SK-N-SH treated with all-trans-retinoic acid at 6 μM for 48 hours (cell line): Measurements from ENCODE around the gene ANK3.

ENCODE experiments used
- ARNTL ChIP-seq: fragments of 450-650 bp; formaldehyde crosslinking; IDR thresholded peaks from 2 replicates; pipeline ENCODE4 v1.5.0; 2020; ENCODE audit warnings: low read depth, mild to moderate bottlenecking, moderate library complexity, borderline replicate concordance
- GLIS3 ChIP-seq: fragments of 250-450 bp; sonication (Bioruptor Pico); IDR thresholded peaks from 2 replicates; pipeline ENCODE4 v1.5.0; 2020; ENCODE audit warnings: mild to moderate bottlenecking, moderate library complexity
- OSR1 ChIP-seq: fragments of 250-450 bp; sonication (Bioruptor Pico); IDR thresholded peaks from 2 replicates; pipeline ENCODE4 v1.8.0; 2022; ENCODE audit warnings: moderate library complexity, mild to moderate bottlenecking, inconsistent platforms
- TF ChIP-seq, protein P1 (sequence below): fragments of 250-450 bp; sonication (Bioruptor Pico); IDR thresholded peaks from 2 replicates; pipeline ENCODE4 v1.5.1; 2020; ENCODE audit warnings: low read depth, mild to moderate bottlenecking, moderate library complexity
- TF ChIP-seq, protein P2 (sequence below): fragments of 250-450 bp; sonication (Bioruptor Pico); IDR thresholded peaks from 2 replicates; pipeline ENCODE4 v1.8.0; 2020; ENCODE audit warnings: mild to moderate bottlenecking, moderate library complexity, borderline replicate concordance
- TF ChIP-seq, protein P3 (sequence below): fragments of 250-450 bp; sonication (Bioruptor Pico); IDR thresholded peaks from 2 replicates; pipeline ENCODE4 v1.5.1; 2021; ENCODE audit warnings: mild to moderate bottlenecking, moderate library complexity

- TF ChIP-seq, protein P1, sequence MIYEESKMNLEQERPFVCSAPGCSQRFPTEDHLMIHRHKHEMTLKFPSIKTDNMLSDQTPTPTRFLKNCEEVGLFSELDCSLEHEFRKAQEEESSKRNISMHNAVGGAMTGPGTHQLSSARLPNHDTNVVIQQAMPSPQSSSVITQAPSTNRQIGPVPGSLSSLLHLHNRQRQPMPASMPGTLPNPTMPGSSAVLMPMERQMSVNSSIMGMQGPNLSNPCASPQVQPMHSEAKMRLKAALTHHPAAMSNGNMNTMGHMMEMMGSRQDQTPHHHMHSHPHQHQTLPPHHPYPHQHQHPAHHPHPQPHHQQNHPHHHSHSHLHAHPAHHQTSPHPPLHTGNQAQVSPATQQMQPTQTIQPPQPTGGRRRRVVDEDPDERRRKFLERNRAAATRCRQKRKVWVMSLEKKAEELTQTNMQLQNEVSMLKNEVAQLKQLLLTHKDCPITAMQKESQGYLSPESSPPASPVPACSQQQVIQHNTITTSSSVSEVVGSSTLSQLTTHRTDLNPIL (CRISPR knock-in tag), result no peak
- TF ChIP-seq, protein P2, sequence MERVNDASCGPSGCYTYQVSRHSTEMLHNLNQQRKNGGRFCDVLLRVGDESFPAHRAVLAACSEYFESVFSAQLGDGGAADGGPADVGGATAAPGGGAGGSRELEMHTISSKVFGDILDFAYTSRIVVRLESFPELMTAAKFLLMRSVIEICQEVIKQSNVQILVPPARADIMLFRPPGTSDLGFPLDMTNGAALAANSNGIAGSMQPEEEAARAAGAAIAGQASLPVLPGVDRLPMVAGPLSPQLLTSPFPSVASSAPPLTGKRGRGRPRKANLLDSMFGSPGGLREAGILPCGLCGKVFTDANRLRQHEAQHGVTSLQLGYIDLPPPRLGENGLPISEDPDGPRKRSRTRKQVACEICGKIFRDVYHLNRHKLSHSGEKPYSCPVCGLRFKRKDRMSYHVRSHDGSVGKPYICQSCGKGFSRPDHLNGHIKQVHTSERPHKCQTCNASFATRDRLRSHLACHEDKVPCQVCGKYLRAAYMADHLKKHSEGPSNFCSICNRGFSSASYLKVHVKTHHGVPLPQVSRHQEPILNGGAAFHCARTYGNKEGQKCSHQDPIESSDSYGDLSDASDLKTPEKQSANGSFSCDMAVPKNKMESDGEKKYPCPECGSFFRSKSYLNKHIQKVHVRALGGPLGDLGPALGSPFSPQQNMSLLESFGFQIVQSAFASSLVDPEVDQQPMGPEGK, result no peak
- no peak for TF ChIP-seq ARNTL (CRISPR knock-in tag)
- TF ChIP-seq OSR1, result no peak
- TF ChIP-seq, protein P3, sequence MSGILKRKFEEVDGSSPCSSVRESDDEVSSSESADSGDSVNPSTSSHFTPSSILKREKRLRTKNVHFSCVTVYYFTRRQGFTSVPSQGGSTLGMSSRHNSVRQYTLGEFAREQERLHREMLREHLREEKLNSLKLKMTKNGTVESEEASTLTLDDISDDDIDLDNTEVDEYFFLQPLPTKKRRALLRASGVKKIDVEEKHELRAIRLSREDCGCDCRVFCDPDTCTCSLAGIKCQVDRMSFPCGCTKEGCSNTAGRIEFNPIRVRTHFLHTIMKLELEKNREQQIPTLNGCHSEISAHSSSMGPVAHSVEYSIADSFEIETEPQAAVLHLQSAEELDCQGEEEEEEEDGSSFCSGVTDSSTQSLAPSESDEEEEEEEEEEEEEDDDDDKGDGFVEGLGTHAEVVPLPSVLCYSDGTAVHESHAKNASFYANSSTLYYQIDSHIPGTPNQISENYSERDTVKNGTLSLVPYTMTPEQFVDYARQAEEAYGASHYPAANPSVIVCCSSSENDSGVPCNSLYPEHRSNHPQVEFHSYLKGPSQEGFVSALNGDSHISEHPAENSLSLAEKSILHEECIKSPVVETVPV (CRISPR knock-in tag), result no peak
- TF ChIP-seq GLIS3 (CRISPR knock-in tag), result no peak
These were observed 79.8 kb downstream of the ANK3 start for GRCh38 chr10:60309891-60310290.
